IMR-90 (cell line): Measurements from ENCODE around the gene TSSK2.
A peak's percentile ranks its signal among the peaks of the same experiment; 100 is the strongest.

ENCODE experiments used
- BHLHE40 ChIP-seq: fragments of 150-350 bp; IDR thresholded peaks from 2 replicates; pipeline ENCODE4 v1.6.1; 2016; ENCODE audit warnings: mild to moderate bottlenecking, low read depth, low read length
- CEBPB ChIP-seq: IDR thresholded peaks from 2 replicates; pipeline ENCODE4 v1.6.1; 2012; ENCODE audit warnings: low read depth, low read length, improper control_type of control experiment
- FOS ChIP-seq: fragments of 150-350 bp; IDR thresholded peaks from 2 replicates; pipeline ENCODE4 v1.6.1; 2016; ENCODE audit warnings: low read depth, low read length
- MAFK ChIP-seq: IDR thresholded peaks from 2 replicates; pipeline ENCODE4 v1.6.1; 2012; ENCODE audit warnings: low read depth, low read length, improper control_type of control experiment
- MAZ ChIP-seq: IDR thresholded peaks from 2 replicates; pipeline ENCODE4 v1.6.1; 2012; ENCODE audit warnings: low read depth, mild to moderate bottlenecking, low read length, improper control_type of control experiment, moderate library complexity, borderline replicate concordance
- NFE2L2 ChIP-seq: fragments of 150-350 bp; IDR thresholded peaks from 2 replicates; pipeline ENCODE4 v1.6.1; 2016; ENCODE audit warnings: low read depth, mild to moderate bottlenecking, low read length
- POLR2A ChIP-seq: IDR thresholded peaks from 2 replicates; pipeline ENCODE4 v1.6.1; 2012; ENCODE audit warnings: mild to moderate bottlenecking, low read depth, low read length
- RAD21 ChIP-seq: IDR thresholded peaks from 2 replicates; pipeline ENCODE4 v1.6.1; 2012; ENCODE audit warnings: low read length, improper control_type of control experiment
- RCOR1 ChIP-seq: IDR thresholded peaks from 2 replicates; pipeline ENCODE4 v1.6.1; 2012; ENCODE audit warnings: mild to moderate bottlenecking, low read length, improper control_type of control experiment; ENCODE audit not compliant: insufficient replicate concordance
- RFX5 ChIP-seq: IDR thresholded peaks from 2 replicates; pipeline ENCODE4 v1.8.0; 2012; ENCODE audit warnings: low read depth, mild to moderate bottlenecking, low read length, moderate library complexity
- TF ChIP-seq, protein P1 (sequence below): conservative IDR thresholded peaks from 2 replicates; pipeline ENCODE4 v1.5.1; 2012; ENCODE audit warnings: mild to moderate bottlenecking, low read depth, low read length, improper control_type of control experiment
- TF ChIP-seq, protein P2 (sequence below): fragments of 150-350 bp; IDR thresholded peaks from 2 replicates; pipeline ENCODE4 v1.6.1; 2017; ENCODE audit warnings: mild to moderate bottlenecking, antibody characterized with exemption, low read length, low read depth

DNA sequence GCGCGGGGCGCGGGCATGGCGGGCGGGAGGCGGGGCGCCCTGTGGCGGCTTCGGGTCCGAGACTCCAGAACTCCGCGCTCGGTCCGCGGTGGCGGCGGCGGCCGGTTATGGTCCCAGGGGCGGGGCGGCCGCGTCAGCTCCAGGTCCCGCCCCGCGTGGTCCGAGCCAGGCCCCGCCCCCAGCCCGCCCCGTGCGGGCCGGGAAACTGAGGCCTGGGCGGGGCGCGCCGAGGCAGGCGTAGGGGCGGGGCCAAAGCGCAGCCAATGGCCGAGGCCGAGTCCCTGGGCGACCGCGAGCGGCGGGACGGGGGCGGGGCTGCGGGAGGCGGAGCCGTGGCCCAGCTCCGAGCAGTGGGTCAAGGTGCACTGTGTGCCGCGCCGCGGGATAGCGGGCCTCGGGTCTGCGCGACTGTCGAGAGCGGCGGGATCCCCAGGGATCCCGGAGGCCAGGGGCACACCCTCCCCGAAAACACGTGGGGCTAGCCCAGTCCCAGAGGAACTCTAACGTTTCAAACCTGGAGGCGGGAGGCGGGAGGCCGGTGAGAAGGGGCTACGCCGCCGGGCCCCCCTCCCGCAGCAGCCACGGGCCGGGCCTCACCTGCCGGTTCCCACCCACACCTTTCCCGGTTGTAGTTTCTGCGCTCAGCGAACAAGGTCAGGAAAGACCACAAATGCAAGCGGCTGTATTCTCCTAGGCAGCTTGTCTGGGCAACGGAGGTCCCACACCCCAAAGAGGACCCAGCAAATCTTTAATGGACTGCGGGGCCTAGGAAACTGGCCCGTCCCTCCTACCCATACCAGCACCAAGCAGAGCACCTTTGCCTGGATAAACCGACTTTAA lies 47.8 kb downstream of the TSSK2 start, which contains the start of gene SLC25A1:
- TF ChIP-seq, protein P1, sequence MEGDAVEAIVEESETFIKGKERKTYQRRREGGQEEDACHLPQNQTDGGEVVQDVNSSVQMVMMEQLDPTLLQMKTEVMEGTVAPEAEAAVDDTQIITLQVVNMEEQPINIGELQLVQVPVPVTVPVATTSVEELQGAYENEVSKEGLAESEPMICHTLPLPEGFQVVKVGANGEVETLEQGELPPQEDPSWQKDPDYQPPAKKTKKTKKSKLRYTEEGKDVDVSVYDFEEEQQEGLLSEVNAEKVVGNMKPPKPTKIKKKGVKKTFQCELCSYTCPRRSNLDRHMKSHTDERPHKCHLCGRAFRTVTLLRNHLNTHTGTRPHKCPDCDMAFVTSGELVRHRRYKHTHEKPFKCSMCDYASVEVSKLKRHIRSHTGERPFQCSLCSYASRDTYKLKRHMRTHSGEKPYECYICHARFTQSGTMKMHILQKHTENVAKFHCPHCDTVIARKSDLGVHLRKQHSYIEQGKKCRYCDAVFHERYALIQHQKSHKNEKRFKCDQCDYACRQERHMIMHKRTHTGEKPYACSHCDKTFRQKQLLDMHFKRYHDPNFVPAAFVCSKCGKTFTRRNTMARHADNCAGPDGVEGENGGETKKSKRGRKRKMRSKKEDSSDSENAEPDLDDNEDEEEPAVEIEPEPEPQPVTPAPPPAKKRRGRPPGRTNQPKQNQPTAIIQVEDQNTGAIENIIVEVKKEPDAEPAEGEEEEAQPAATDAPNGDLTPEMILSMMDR, result no peak
- TF ChIP-seq CEBPB, result no peak
- peak; percentile 72; the same call in 1 of the 2 replicates for TF ChIP-seq MAZ
- TF ChIP-seq MAFK, result no peak
- no peak for TF ChIP-seq BHLHE40
- TF ChIP-seq RCOR1, result no peak
- TF ChIP-seq FOS, result no peak
- TF ChIP-seq POLR2A, result peak; percentile 56
- no peak for TF ChIP-seq RFX5
- TF ChIP-seq, protein P2, sequence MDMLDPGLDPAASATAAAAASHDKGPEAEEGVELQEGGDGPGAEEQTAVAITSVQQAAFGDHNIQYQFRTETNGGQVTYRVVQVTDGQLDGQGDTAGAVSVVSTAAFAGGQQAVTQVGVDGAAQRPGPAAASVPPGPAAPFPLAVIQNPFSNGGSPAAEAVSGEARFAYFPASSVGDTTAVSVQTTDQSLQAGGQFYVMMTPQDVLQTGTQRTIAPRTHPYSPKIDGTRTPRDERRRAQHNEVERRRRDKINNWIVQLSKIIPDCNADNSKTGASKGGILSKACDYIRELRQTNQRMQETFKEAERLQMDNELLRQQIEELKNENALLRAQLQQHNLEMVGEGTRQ, result 0 out of 2 replicates have a peak, but pooled peaks have one; percentile 10
- TF ChIP-seq NFE2L2, result no peak
- TF ChIP-seq RAD21, result no peak
